ENCODE results near the gene SRC. TPM values are rescaled to one million over a fixed set of nuclear protein-coding genes. Genes with fewer than 3 reads are reported as not detected.
A peak's percentile ranks its signal among the peaks of the same experiment; 100 is the strongest.

Gene SRC
- total RNA-seq, 4 donors from 2014 or later = 30.6 to 54.7 (median 45.0) TPM

GRCh38 chr20:37349517-37350491 lies 3.9 kb downstream of the SRC start:
- Histone ChIP-seq H3K9me3 (no peaks in the 10 kb centered on the region), H3K27ac (peak overlapping the region in 3 of 4 donors; percentile 7 to 43 (median 25)), H3K4me3 (no peak overlapping the region), H3K4me1 (peaks cover 0 to 64% (median 3%) of the 10 kb centered on the region in 3 donors), H3K36me3 (peaks cover 0 to 16% of the 10 kb centered on the region in 2 donors), H3K27me3 (no peaks in the 10 kb centered on the region)
- no peak for TF ChIP-seq EP300 (IDR thresholded peaks at IDR 0.05)
- TF ChIP-seq POLR2A (IDR thresholded peaks at IDR 0.05) = no peak
- TF ChIP-seq, protein P1, sequence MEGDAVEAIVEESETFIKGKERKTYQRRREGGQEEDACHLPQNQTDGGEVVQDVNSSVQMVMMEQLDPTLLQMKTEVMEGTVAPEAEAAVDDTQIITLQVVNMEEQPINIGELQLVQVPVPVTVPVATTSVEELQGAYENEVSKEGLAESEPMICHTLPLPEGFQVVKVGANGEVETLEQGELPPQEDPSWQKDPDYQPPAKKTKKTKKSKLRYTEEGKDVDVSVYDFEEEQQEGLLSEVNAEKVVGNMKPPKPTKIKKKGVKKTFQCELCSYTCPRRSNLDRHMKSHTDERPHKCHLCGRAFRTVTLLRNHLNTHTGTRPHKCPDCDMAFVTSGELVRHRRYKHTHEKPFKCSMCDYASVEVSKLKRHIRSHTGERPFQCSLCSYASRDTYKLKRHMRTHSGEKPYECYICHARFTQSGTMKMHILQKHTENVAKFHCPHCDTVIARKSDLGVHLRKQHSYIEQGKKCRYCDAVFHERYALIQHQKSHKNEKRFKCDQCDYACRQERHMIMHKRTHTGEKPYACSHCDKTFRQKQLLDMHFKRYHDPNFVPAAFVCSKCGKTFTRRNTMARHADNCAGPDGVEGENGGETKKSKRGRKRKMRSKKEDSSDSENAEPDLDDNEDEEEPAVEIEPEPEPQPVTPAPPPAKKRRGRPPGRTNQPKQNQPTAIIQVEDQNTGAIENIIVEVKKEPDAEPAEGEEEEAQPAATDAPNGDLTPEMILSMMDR (IDR thresholded peaks at IDR 0.05) = no peak
- no peak for TF ChIP-seq POLR2AphosphoS5 (IDR thresholded peaks at IDR 0.05)
- 60 to 66% methylated on average over 2 to 6 of the region's 16 CpGs for WGBS, 2 donors (ENCODE audit: low coverage in 1 of 2)
- ATAC-seq = no peak

DNA sequence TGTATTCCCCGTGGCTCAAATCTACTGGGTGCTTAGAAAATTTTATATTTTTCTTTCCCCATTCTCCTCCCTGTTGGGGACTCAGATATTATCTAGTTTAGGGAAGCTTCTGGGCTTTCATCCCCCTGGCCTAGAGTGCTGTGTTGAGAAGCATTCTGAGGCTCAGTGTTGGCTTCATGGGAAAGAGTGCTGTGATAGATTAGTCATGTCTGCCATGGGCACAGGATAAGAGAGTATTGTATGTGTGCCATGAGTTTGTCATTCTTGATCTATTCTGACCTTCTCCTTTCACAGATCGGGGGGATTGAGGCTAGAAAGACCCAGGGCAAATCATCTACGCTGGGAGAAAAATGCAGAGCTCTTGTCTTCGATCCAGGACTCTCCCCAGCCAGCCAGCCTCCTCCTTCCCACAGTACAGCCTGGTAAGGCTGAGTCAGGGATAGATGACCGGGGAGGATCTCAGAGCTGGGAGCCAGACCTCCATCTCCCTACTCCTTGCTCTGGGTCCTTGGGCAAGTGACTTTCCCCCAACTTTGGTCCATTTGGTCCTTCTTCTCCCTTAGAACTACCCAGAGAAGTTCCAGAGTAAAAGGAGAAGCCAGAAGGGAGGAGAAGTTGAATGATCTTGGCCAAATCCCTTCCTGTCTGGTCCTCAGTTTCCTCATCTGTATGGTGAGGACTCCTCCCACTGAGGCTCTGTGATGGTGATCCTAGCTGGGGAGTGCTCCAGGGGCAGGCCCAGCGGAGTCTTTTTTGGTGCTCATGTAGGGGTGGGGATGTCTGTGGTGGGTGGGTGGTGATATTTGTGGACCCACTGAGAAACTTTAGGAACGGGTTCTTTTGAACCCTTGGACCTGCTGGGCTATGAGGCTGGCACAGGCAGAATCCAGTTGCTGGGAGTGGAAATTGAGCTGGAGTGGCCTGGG lies 5.0 kb downstream of the SRC start:
- H3K4me1 ChIP-seq = peaks cover 0 to 66% (median 3%) of the 10 kb centered on the region in 3 donors
- TF ChIP-seq EP300 (IDR thresholded peaks at IDR 0.05) = no peak
- H3K36me3 ChIP-seq = peaks cover 0 to 16% of the 10 kb centered on the region in 2 donors
- no peak overlapping the region for H3K4me3 ChIP-seq
- H3K27me3 ChIP-seq = no peaks in the 10 kb centered on the region
- 69 to 92% methylated on average over 5 to 6 of the region's 7 CpGs for WGBS, 2 donors (ENCODE audit: low coverage in 1 of 2)
- no peak overlapping the region for H3K27ac ChIP-seq
- no peak for ATAC-seq
- H3K9me3 ChIP-seq = no peaks in the 10 kb centered on the region

DNA sequence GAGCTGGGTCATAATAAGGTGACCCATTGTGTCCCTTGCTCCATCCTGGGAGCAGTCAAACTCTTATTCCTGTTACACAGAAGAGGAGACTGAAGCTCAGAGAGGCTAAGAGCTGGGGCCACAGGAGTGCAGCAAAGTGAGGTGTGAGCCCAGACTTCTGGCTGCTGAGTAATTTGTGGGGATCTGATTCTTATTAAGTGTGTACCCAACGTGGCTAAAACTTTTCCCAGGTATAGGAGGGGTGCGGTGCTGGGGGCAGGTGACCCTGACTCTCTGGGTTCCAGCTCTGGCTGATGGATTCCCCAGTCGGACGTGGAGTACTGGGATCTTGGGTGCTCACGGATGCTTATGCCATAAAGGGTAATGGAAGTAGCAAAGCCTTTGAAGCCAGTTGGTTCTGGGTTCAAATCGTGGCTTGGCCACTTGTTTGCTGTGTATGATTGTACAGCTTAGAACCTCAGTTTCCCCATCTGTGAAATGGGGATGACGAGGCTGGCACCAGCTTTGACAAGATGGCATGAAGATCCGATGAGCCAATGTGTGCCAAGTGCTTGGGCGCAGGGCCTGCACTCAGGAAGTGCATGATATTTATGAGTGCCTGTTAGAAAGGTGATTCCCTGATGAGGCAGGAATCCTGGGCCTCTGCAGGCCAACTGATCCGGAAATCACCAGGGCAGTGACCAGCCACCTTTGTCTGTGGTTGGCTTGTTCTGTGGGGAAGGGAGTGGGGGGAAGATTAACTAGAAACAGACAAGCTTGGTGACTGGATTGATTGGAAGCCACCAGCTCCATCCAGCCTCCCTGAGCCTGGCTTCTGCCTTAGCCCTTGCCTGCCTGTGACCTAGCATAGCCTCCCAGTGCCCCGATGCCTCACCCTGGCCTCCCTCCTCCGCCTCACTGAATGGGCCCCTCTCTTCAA lies 6.0 kb downstream of the SRC start:
- no peak for ATAC-seq
- Histone ChIP-seq H3K4me3 (no peak overlapping the region), H3K27me3 (no peaks in the 10 kb centered on the region), H3K9me3 (no peaks in the 10 kb centered on the region), H3K36me3 (peaks cover 0 to 16% of the 10 kb centered on the region in 2 donors), H3K27ac (no peak overlapping the region), H3K4me1 (peaks cover 0 to 69% (median 10%) of the 10 kb centered on the region in 3 donors)
- TF ChIP-seq EP300 (IDR thresholded peaks at IDR 0.05) (no peak), POLR2AphosphoS5 (IDR thresholded peaks at IDR 0.05) (no peak), POLR2A (IDR thresholded peaks at IDR 0.05) (no peak)
- TF ChIP-seq, protein P1 (IDR thresholded peaks at IDR 0.05) = no peak
- 78 to 100% methylated on average over 1 to 7 of the region's 12 CpGs for WGBS, 2 donors (ENCODE audit: low coverage in 1 of 2)

- no peak for TF ChIP-seq POLR2AphosphoS5 (IDR thresholded peaks at IDR 0.05)
- TF ChIP-seq, protein P1 (IDR thresholded peaks at IDR 0.05) = no peak
- TF ChIP-seq EP300 (IDR thresholded peaks at IDR 0.05) = no peak
- no peak for TF ChIP-seq POLR2A (IDR thresholded peaks at IDR 0.05)
- 79% methylated on average over 10 of the region's 11 CpGs; no CpG with 5 or more reads in 1 of the 2 donors for whole genome bisulfite sequencing, 2 donors (ENCODE audit: low coverage in 1 of 2)
- Histone ChIP-seq H3K4me3 (no peak overlapping the region), H3K27me3 (no peaks in the 10 kb centered on the region), H3K9me3 (no peaks in the 10 kb centered on the region), H3K36me3 (peaks cover 0 to 16% of the 10 kb centered on the region in 2 donors), H3K4me1 (peaks cover 0 to 69% (median 7%) of the 10 kb centered on the region in 3 donors), H3K27ac (no peak overlapping the region)
- ATAC-seq = no peak
Observed at GRCh38 chr20:37352608-37352980, 6.7 kb downstream of the SRC start.

Measured in gastroesophageal sphincter (tissue), 4 donors.